Astrocyte (in vitro differentiated cells and primary cell): ENCODE results near the gene PDZD7. TPM values are rescaled to one million over a fixed set of nuclear protein-coding genes. Genes with fewer than 3 reads are reported as not detected.

Experiments
- DNase-seq: peaks from one replicate; pipeline ENCODE4 v3.0.0-alpha.2; 2010; ENCODE audit warnings: low read depth
- FAIRE-seq: peaks from 2 replicates; lab custom pipeline; 2011; peaks lifted over from hg19 to GRCh38; lab: Jason Lieb, UNC
- H2AFZ ChIP-seq: 2 replicates; pipeline ENCODE4 v1.6.0; 2012; ENCODE audit warnings: low read depth, low read length, inconsistent platforms
- H3K27ac ChIP-seq: 2 replicates; pipeline ENCODE4 v1.5.1; 2011; ENCODE audit warnings: low read depth, low read length, inconsistent platforms
- H3K27me3 ChIP-seq: 2 replicates; pipeline ENCODE4 v1.6.0; 2011; ENCODE audit warnings: low read length, inconsistent platforms; ENCODE audit not compliant: insufficient read depth
- H3K36me3 ChIP-seq: 2 replicates; pipeline ENCODE4 v1.5.1; 2011; ENCODE audit warnings: low read length, inconsistent platforms; ENCODE audit not compliant: insufficient read depth
- H3K4me1 ChIP-seq: 2 replicates; pipeline ENCODE4 v1.5.1; 2011; ENCODE audit warnings: low read length, inconsistent platforms; ENCODE audit not compliant: insufficient read depth
- H3K4me2 ChIP-seq: 2 replicates; pipeline ENCODE4 v1.6.0; 2012; ENCODE audit warnings: low read length, inconsistent platforms
- H3K4me3 ChIP-seq: 2 replicates; pipeline ENCODE4 v1.5.1; 2011; ENCODE audit warnings: low read depth, mild to moderate bottlenecking, low read length, inconsistent platforms; ENCODE audit not compliant: insufficient read depth
- H3K79me2 ChIP-seq: 2 replicates; pipeline ENCODE4 v1.6.0; 2012; ENCODE audit warnings: mild to moderate bottlenecking, low read length, inconsistent platforms; ENCODE audit not compliant: insufficient read depth
- H3K9ac ChIP-seq: 2 replicates; pipeline ENCODE4 v1.6.0; 2012; ENCODE audit warnings: mild to moderate bottlenecking, low read length, inconsistent platforms
- H3K9me3 ChIP-seq: 2 replicates; pipeline ENCODE4 v1.5.1; 2012; ENCODE audit warnings: low read depth, mild to moderate bottlenecking, low read length, inconsistent platforms; ENCODE audit not compliant: insufficient read depth
- H4K20me1 ChIP-seq: 2 replicates; pipeline ENCODE4 v1.6.0; 2012; ENCODE audit warnings: low read length, inconsistent platforms; ENCODE audit not compliant: insufficient read depth
- H3K27ac Mint-ChIP-seq: one replicate; pipeline ENCODE4 v1.8.0; 2021; ENCODE audit warnings: mild to moderate bottlenecking, mixed read lengths; ENCODE audit not compliant: unreplicated experiment
- H3K27me3 Mint-ChIP-seq: one replicate; pipeline ENCODE4 v1.8.0; 2021; ENCODE audit warnings: low read depth, mixed read lengths; ENCODE audit not compliant: unreplicated experiment
- H3K36me3 Mint-ChIP-seq: one replicate; pipeline ENCODE4 v1.8.0; 2021; ENCODE audit warnings: low read depth, mixed read lengths; ENCODE audit not compliant: unreplicated experiment
- H3K4me1 Mint-ChIP-seq: one replicate; pipeline ENCODE4 v1.8.0; 2021; ENCODE audit warnings: low read depth, mixed read lengths; ENCODE audit not compliant: unreplicated experiment
- H3K4me3 Mint-ChIP-seq: one replicate; pipeline ENCODE4 v1.8.0; 2021; ENCODE audit warnings: mild to moderate bottlenecking, moderate library complexity, mixed read lengths; ENCODE audit not compliant: unreplicated experiment
- H3K9me3 Mint-ChIP-seq: one replicate; pipeline ENCODE4 v1.8.0; 2021; ENCODE audit warnings: mild to moderate bottlenecking, mixed read lengths; ENCODE audit not compliant: unreplicated experiment
- CTCF ChIP-seq: IDR thresholded peaks from 2 replicates; pipeline ENCODE4 v1.5.1; 2011; ENCODE audit warnings: low read depth, mild to moderate bottlenecking, inconsistent platforms, low read length, moderate library complexity; ENCODE audit not compliant: insufficient read depth
- EZH2 ChIP-seq: IDR thresholded peaks from 2 replicates; pipeline ENCODE4 v1.6.1; 2012; ENCODE audit warnings: mild to moderate bottlenecking, low read length, inconsistent platforms; ENCODE audit not compliant: insufficient read depth
- total RNA-seq: library from RNA; stranded (reverse); gene quantifications from 2 replicates; pipeline ENCODE4 v1.2.1, GENCODE V29; 2021

Gene PDZD7
- total RNA-seq, 1 donor from 2014 or later = 4.5 TPM

- FAIRE-seq (no peak), DNase-seq (no peak)
- Mint-ChIP-seq H3K27me3 (no peaks in the 10 kb centered on the region), H3K36me3 (peaks cover 3% of the 10 kb centered on the region), H3K4me3 (peak overlapping the region; percentile 57), H3K9me3 (no peaks in the 10 kb centered on the region), H3K27ac (peak overlapping the region; percentile 47), H3K4me1 (peaks cover 10% of the 10 kb centered on the region)
- Histone ChIP-seq H3K27ac (no peak overlapping the region), H3K79me2 (peaks cover 14% of the 10 kb centered on the region), H3K36me3 (peaks cover 8% of the 10 kb centered on the region), H3K4me2 (no peak overlapping the region), H3K4me3 (no peak overlapping the region), H3K9me3 (no peaks in the 10 kb centered on the region), H3K4me1 (peaks cover 20% of the 10 kb centered on the region), H3K9ac (no peak overlapping the region), H4K20me1 (peaks cover 45% of the 10 kb centered on the region), H3K27me3 (no peaks in the 10 kb centered on the region), H2AFZ (no peak overlapping the region)
- TF ChIP-seq CTCF = no peak
- TF ChIP-seq EZH2 = no peak
Measured at GRCh38 chr10:101007915-101008822, 22.8 kb downstream of the PDZD7 start.

GRCh38 chr10:101007099-101007711 is 23.7 kb downstream of the PDZD7 start:
- no peak overlapping the region for H2AFZ ChIP-seq
- no peak for FAIRE-seq
- no peak overlapping the region for H3K9ac ChIP-seq
- peaks cover 3% of the 10 kb centered on the region for H3K36me3 Mint-ChIP-seq
- no peaks in the 10 kb centered on the region for H3K27me3 ChIP-seq
- no peak overlapping the region for H3K27ac ChIP-seq
- H3K27ac Mint-ChIP-seq = no peak overlapping the region
- peaks cover 11% of the 10 kb centered on the region for H3K4me1 ChIP-seq
- no peaks in the 10 kb centered on the region for H3K9me3 ChIP-seq
- H3K27me3 Mint-ChIP-seq = no peaks in the 10 kb centered on the region
- H3K4me2 ChIP-seq = no peak overlapping the region
- no peak overlapping the region for H3K4me3 Mint-ChIP-seq
- no peak for DNase-seq
- peaks cover 6% of the 10 kb centered on the region for H3K4me1 Mint-ChIP-seq
- H3K36me3 ChIP-seq = peaks cover 10% of the 10 kb centered on the region
- TF ChIP-seq EZH2 (no peak), CTCF (no peak)
- no peaks in the 10 kb centered on the region for H3K9me3 Mint-ChIP-seq
- peaks cover 24% of the 10 kb centered on the region for H3K79me2 ChIP-seq
- peaks cover 54% of the 10 kb centered on the region for H4K20me1 ChIP-seq
- H3K4me3 ChIP-seq = no peak overlapping the region
